ENCODE results near the gene SZRD1. TPM values are rescaled to one million over a fixed set of nuclear protein-coding genes. Genes with fewer than 3 reads are reported as not detected.
A peak's percentile ranks its signal among the peaks of the same experiment; 100 is the strongest.

Gene SZRD1
- total RNA-seq, 2 experiments from 2014 or later: 184 to 238 TPM

DNA sequence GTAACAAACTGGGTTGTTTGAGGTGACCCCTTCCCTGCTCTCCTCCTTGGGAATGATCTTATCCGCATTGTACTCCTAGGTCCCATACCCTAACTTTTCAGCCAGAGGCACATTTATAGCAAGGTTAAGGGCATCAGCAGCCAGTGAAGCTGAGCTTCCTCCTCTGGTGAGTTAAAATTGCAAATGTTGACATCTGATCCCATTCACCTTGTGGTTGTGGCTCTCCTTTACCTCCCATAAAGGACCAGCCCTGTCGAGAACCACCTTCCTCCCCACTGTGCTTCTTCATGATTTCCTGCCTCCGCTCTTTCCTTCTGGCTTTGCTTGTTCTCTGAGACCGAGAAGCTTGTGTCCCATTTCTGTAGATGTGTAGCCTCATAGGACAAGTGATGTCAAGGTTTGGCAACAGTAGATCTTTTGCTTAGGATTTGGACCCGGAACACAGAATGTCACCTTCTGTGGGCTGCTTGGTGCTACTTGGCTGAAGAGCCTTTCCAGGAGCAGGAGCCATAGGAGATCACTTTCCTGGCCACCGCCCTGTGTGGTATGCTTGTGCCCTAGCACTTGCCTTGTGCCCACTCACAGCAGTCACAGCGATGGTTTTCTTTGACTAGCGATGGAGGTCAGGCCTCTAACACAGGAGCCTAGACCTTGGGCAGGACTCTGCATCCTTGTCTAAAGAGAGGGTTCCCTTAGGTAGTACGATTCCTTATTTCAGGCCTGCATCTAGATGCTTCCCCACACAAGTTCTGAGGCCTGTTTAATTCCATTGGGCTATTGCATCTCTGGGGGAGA, 18.8 kb downstream of the SZRD1 start:
- intact Hi-C loops (cut with DNase I, micrococcal nuclease): loop anchor here in 1 of 2 experiments (1.0 kb wide), 1 partner anchor 12 kb away; no protein-coding TSS in a partner anchor
- no peaks in the 10 kb centered on the region for H3K9me3 Mint-ChIP-seq (ENCODE audit: low read depth)
- no peaks in the 10 kb centered on the region for H3K27me3 Mint-ChIP-seq
- no peak overlapping the region for H3K4me3 Mint-ChIP-seq
- CTCF ChIA-PET: interaction anchor here (1.4 to 1.5 kb wide), 2 partner anchors 15 to 17 kb away, joined by 4 to 5 read pairs; no protein-coding TSS in a partner anchor
- peak overlapping the region; percentile 86 for H3K27ac Mint-ChIP-seq
- POLR2A ChIA-PET: interaction anchor here (1.0 to 1.5 kb wide), 3 partner anchors 12 to 18 kb away, joined by 3 to 7 read pairs (median 6); no protein-coding TSS in a partner anchor
- peaks cover 13% of the 10 kb centered on the region for H3K36me3 Mint-ChIP-seq (ENCODE audit: low read depth)
- DNase-seq (no peak), ATAC-seq (no peak)
- peaks cover 62% of the 10 kb centered on the region for H3K4me1 Mint-ChIP-seq

GRCh38 chr1:16386454-16387113, 19.5 kb downstream of the SZRD1 start:
- Mint-ChIP-seq H3K4me3 (peak overlapping the region; percentile 61), H3K27me3 (no peaks in the 10 kb centered on the region), H3K9me3 (ENCODE audit: low read depth) (no peaks in the 10 kb centered on the region), H3K27ac (peak overlapping the region; percentile 86), H3K36me3 (ENCODE audit: low read depth) (peaks cover 13% of the 10 kb centered on the region), H3K4me1 (peaks cover 70% of the 10 kb centered on the region)
- peak; percentile 50 for ATAC-seq
- ChIA-PET POLR2A (interaction anchor here (1.4 to 1.5 kb wide), 2 partner anchors 12 to 18 kb away, joined by 6 to 7 read pairs; no protein-coding TSS in a partner anchor), CTCF (interaction anchor here (0.9 to 1.5 kb wide), 4 partner anchors 10 to 142 kb away, joined by 3 to 5 read pairs (median 4); no protein-coding TSS in a partner anchor)
- no peak for DNase-seq
- intact Hi-C loops (cut with DNase I, micrococcal nuclease): no loop called here

DNA sequence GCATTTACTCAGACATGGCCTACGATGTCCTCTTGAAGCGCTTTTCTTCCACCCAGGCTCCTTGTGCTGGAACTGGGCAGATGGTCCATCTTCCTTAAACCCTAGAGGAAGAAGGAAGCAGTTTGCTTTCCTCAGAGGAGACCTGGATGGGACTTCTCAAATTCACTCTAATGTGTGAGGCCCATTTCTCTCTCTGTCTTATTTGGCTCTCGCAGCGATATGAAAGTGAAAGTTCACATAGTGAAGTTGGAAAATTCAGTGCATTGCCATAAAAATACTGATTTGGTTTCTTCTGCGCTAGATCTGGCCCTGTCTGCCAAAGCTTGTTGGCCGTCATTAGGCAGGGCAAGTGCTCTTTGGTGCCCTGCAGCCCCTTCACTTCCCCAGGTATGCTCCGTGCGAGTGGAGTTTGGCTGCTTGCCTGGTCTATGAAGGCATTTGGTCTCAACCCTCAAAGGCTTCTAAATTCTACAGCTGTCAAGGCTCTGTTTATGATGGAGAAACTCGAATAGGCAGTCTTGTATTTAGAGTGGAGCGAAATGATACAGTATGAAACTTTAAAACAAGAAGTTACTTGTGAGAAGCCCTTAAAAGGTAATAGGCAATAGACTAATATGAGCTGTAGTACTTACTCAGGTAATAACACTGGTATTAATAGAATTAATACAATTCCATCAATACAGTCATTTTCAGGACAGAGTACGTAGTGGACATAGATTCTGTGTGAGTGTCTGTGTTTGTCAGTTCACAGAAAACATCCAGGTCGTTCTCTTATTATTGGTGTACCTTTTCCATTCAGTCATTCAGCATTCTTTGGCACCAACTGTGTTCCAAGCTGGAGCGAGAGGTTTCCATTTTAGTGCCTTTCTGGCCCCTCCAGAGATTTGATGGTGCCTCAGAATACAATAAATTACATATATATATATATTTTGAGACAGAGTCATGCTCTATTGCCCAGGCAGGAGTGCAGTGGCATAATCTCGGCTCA, 20.5 kb downstream of the SZRD1 start:
- intact Hi-C loops (cut with DNase I, micrococcal nuclease): loop anchor here in 1 of 2 experiments (2.0 kb wide), 1 partner anchor 19 kb away; no protein-coding TSS in a partner anchor
- peaks cover 77% of the 10 kb centered on the region for H3K4me1 Mint-ChIP-seq
- ATAC-seq (peak; percentile 40), DNase-seq (no peak)
- peak overlapping the region; percentile 61 for H3K4me3 Mint-ChIP-seq
- H3K9me3 Mint-ChIP-seq (ENCODE audit: low read depth): no peaks in the 10 kb centered on the region
- POLR2A ChIA-PET: interaction anchor here (0.7 to 1.5 kb wide), 2 partner anchors 19 to 24 kb away, joined by 3 to 6 read pairs; no protein-coding TSS in a partner anchor
- no peaks in the 10 kb centered on the region for H3K27me3 Mint-ChIP-seq
- H3K36me3 Mint-ChIP-seq (ENCODE audit: low read depth): peaks cover 17% of the 10 kb centered on the region
- CTCF ChIA-PET: interaction anchor here (0.6 to 1.5 kb wide), 5 partner anchors 9 to 143 kb away, joined by 3 to 5 read pairs (median 4); no protein-coding TSS in a partner anchor
- peak overlapping the region; percentile 56 for H3K27ac Mint-ChIP-seq

DNA sequence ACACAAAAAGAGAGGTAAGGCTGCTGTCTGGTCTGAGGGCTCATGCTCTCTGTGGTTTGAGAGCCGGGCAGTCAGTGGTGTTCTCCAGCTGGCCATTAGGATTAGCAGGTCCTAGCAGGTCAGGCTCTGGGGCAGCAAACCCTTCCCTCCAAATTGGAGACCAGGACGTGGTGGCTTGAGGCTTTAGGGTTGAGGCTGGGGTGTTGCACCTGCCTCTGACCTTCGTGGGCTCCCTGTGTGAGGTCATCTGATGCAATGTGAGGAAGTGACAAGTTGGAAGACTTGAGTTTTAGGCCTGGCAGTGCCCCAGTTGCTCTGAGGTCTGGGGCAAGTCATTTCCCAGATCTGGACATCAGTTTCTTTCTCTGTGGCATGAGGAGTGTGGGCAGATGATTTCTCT, 24.4 kb downstream of the SZRD1 start:
- ChIA-PET POLR2A (no interaction called here), CTCF (interaction anchor here (1.1 to 1.3 kb wide), 2 partner anchors 16 to 28 kb away, joined by 4 to 5 read pairs; no protein-coding TSS in a partner anchor)
- Mint-ChIP-seq H3K9me3 (ENCODE audit: low read depth) (no peaks in the 10 kb centered on the region), H3K27me3 (no peaks in the 10 kb centered on the region), H3K4me1 (peaks cover 61% of the 10 kb centered on the region), H3K4me3 (no peak overlapping the region), H3K27ac (peak overlapping the region; percentile 87), H3K36me3 (ENCODE audit: low read depth) (peaks cover 30% of the 10 kb centered on the region)
- ATAC-seq (peak; percentile 50), DNase-seq (peak; percentile 35)
- intact Hi-C loops (cut with DNase I, micrococcal nuclease): no loop called here

- ChIA-PET POLR2A (interaction anchor here (1.9 kb wide), 1 partner anchor 25 kb away, joined by 4 read pairs; no protein-coding TSS in a partner anchor), CTCF (interaction anchor here (1.3 kb wide), 1 partner anchor 18 kb away, joined by 4 read pairs; no protein-coding TSS in a partner anchor)
Observed at GRCh38 chr1:16392740-16393569, 25.9 kb downstream of the SZRD1 start.

GRCh38 chr1:16393570-16394521, 26.8 kb downstream of the SZRD1 start:
- H3K27me3 Mint-ChIP-seq: no peaks in the 10 kb centered on the region
- ATAC-seq: no peak
- peak overlapping the region; percentile 60 for H3K27ac Mint-ChIP-seq
- peak; percentile 25 for DNase-seq
- CTCF ChIA-PET: interaction anchor here (0.6 kb wide), 1 partner anchor 605 kb away, joined by 5 read pairs; no protein-coding TSS in a partner anchor
- H3K36me3 Mint-ChIP-seq (ENCODE audit: low read depth): peaks cover 32% of the 10 kb centered on the region
- H3K4me3 Mint-ChIP-seq: no peak overlapping the region
- intact Hi-C loops (cut with DNase I, micrococcal nuclease): no loop called here
- no peaks in the 10 kb centered on the region for H3K9me3 Mint-ChIP-seq (ENCODE audit: low read depth)
- H3K4me1 Mint-ChIP-seq: peaks cover 54% of the 10 kb centered on the region
- POLR2A ChIA-PET: interaction anchor here (0.6 to 1.9 kb wide), 2 partner anchors 26 to 590 kb away, joined by 3 to 4 read pairs; no protein-coding TSS in a partner anchor

More at GRCh38 chr1:16392740-16393569, 25.9 kb downstream of the SZRD1 start:
- intact Hi-C loops (cut with DNase I, micrococcal nuclease): no loop called here
- H3K36me3 Mint-ChIP-seq (ENCODE audit: low read depth): peaks cover 30% of the 10 kb centered on the region
- peaks cover 56% of the 10 kb centered on the region for H3K4me1 Mint-ChIP-seq
- H3K27ac Mint-ChIP-seq: peak overlapping the region; percentile 87
- no peaks in the 10 kb centered on the region for H3K27me3 Mint-ChIP-seq
- DNase-seq (no peak), ATAC-seq (no peak)
- H3K9me3 Mint-ChIP-seq (ENCODE audit: low read depth): no peaks in the 10 kb centered on the region
- H3K4me3 Mint-ChIP-seq: no peak overlapping the region

- no peak overlapping the region for H3K4me3 Mint-ChIP-seq
- ChIA-PET POLR2A (interaction anchor here (1.9 kb wide), 1 partner anchor 27 kb away, joined by 4 read pairs; no protein-coding TSS in a partner anchor), CTCF (no interaction called here)
- no peak overlapping the region for H3K27ac Mint-ChIP-seq
- DNase-seq: no peak
- H3K9me3 Mint-ChIP-seq (ENCODE audit: low read depth): no peaks in the 10 kb centered on the region
- ATAC-seq: no peak
- H3K27me3 Mint-ChIP-seq: no peaks in the 10 kb centered on the region
- intact Hi-C loops (cut with DNase I, micrococcal nuclease): no loop called here
- H3K4me1 Mint-ChIP-seq: peaks cover 49% of the 10 kb centered on the region
- peaks cover 32% of the 10 kb centered on the region for H3K36me3 Mint-ChIP-seq (ENCODE audit: low read depth)
Observed at GRCh38 chr1:16394977-16395376, 27.9 kb downstream of the SZRD1 start.

GRCh38 chr1:16396591-16396990, 29.5 kb downstream of the SZRD1 start:
- POLR2A ChIA-PET: no interaction called here
- intact Hi-C loops (cut with DNase I, micrococcal nuclease): no loop called here
- H3K4me3 Mint-ChIP-seq: no peak overlapping the region
- peaks cover 32% of the 10 kb centered on the region for H3K36me3 Mint-ChIP-seq (ENCODE audit: low read depth)
- H3K27ac Mint-ChIP-seq: peak overlapping the region; percentile 56
- H3K4me1 Mint-ChIP-seq: peaks cover 32% of the 10 kb centered on the region
- no peak for ATAC-seq
- no peaks in the 10 kb centered on the region for H3K9me3 Mint-ChIP-seq (ENCODE audit: low read depth)
- no peaks in the 10 kb centered on the region for H3K27me3 Mint-ChIP-seq
- CTCF ChIA-PET: interaction anchor here (0.5 to 1.0 kb wide), 3 partner anchors 9 to 77 kb away, joined by 3 to 5 read pairs (median 3); no protein-coding TSS in a partner anchor
- DNase-seq: no peak

GRCh38 chr1:16397120-16397519, 30.1 kb downstream of the SZRD1 start:
- peaks cover 32% of the 10 kb centered on the region for H3K36me3 Mint-ChIP-seq (ENCODE audit: low read depth)
- H3K4me3 Mint-ChIP-seq: no peak overlapping the region
- H3K4me1 Mint-ChIP-seq: peaks cover 27% of the 10 kb centered on the region
- ChIA-PET POLR2A (no interaction called here), CTCF (no interaction called here)
- no peak for DNase-seq
- ATAC-seq: no peak
- H3K9me3 Mint-ChIP-seq (ENCODE audit: low read depth): no peaks in the 10 kb centered on the region
- intact Hi-C loops (cut with DNase I, micrococcal nuclease): no loop called here
- no peaks in the 10 kb centered on the region for H3K27me3 Mint-ChIP-seq
- H3K27ac Mint-ChIP-seq: peak overlapping the region; percentile 56
